B cell (primary cell): ENCODE results near the gene CYP4F3.

Experiments
- CTCF ChIP-seq: fragments of 200-600 bp; IDR thresholded peaks from one replicate; pipeline ENCODE4 v1.8.0; 2022; ENCODE audit warnings: antibody characterized with exemption, mild to moderate bottlenecking
- EZH2 ChIP-seq: IDR thresholded peaks from 2 replicates; pipeline ENCODE4 v1.6.1; 2012; ENCODE audit warnings: borderline replicate concordance, low read depth, mild to moderate bottlenecking, moderate library complexity, low read length; ENCODE audit not compliant: insufficient read depth, poor library complexity, severe bottlenecking

- TF ChIP-seq CTCF (no peak), EZH2 (no peak)
Observed at GRCh38 chr19:15656467-15656866, 15.8 kb downstream of the CYP4F3 start.
